Uterus (tissue), 4 donors: ENCODE results near the gene DNASE1L3. TPM values are rescaled to one million over a fixed set of nuclear protein-coding genes. Genes with fewer than 3 reads are reported as not detected.

Source experiments
- DNase-seq, 2 donors: peaks; one replicate each; pipeline ENCODE4 v3.0.0-alpha.2; 2019 to 2020
- H3K27ac ChIP-seq, 2 donors: fragments of 200-600 bp; sonication (generic); 1 replicate in 1 of 2; 2 replicates in 1 of 2; pipeline ENCODE4 v1.5.1; 2016 to 2018
- H3K27me3 ChIP-seq, 2 donors: fragments of 200-600 bp; sonication (generic); one replicate each; pipeline ENCODE4 v1.5.1; 2018 to 2019; ENCODE audit warnings: control low read depth in 1 of 2
- H3K36me3 ChIP-seq, 2 donors: fragments of 200-600 bp; sonication (generic); one replicate each; pipeline ENCODE4 v1.5.1; 2019; ENCODE audit warnings: control low read depth in 1 of 2
- H3K4me1 ChIP-seq, 2 donors: fragments of 200-600 bp; sonication (generic); one replicate each; pipeline ENCODE4 v1.5.1; 2018 to 2019; ENCODE audit warnings: control low read depth in 1 of 2
- H3K4me3 ChIP-seq, 2 donors: fragments of 200-600 bp; sonication (generic); 1 replicate in 1 of 2; 2 replicates in 1 of 2; pipeline ENCODE4 v1.5.1; 2018 to 2019; ENCODE audit warnings: mild to moderate bottlenecking in 1 of 2
- H3K9me3 ChIP-seq, 2 donors: fragments of 200-600 bp; sonication (generic); one replicate each; pipeline ENCODE4 v1.5.1; 2019; ENCODE audit warnings: control low read depth in 1 of 2
- CTCF ChIP-seq, 4 experiments: fragments of 200-600 bp in 2 of 4; fragments of 450-650 bp in 2 of 4; sonication (generic) in 2 of 4; IDR thresholded peaks; one replicate each; pipeline ENCODE4 v1.5.1; 2016 to 2019; ENCODE audit warnings: antibody characterized with exemption in 4 of 4, mild to moderate bottlenecking in 2 of 4, moderate library complexity in 1 of 4
- POLR2A ChIP-seq, 2 donors: fragments of 450-650 bp; IDR thresholded peaks; one replicate each; pipeline ENCODE4 v1.6.1; 2016; ENCODE audit warnings: antibody characterized with exemption in 2 of 2, mild to moderate bottlenecking in 1 of 2, moderate library complexity in 1 of 2
- intact Hi-C: fragments of 100-400 bp; cut with DNase I; formaldehyde crosslinking; loops from one replicate; pipeline ENCODE4 v1.15.1; 2023; ENCODE audit warnings: low total_unique reads
- total RNA-seq, 4 donors: library from RNA; depleted of rRNA in 3 of 4; stranded (reverse); fragments of >200 nt in 3 of 4; gene quantifications; one replicate each; pipeline versions ENCODE4 v1.1.0 to v1.2.4, GENCODE V29; 2014 to 2023
- donor health status: DM: yes; HTN: yes; CAD: no.

Gene DNASE1L3
- total RNA-seq, 4 donors from 2014 or later: 0.77 to 3.2 (median 2.4) TPM

- TF ChIP-seq POLR2A (IDR thresholded peaks at IDR 0.05) (no peak), CTCF (IDR thresholded peaks at IDR 0.05) (no peak)
Observed at GRCh38 chr3:58144478-58145325, 66.1 kb downstream of the DNASE1L3 start.

GRCh38 chr3:58143417-58144055 lies 67.2 kb downstream of the DNASE1L3 start:
- Histone ChIP-seq H3K27me3 (no peaks in the 10 kb centered on the region), H3K36me3 (no peaks in the 10 kb centered on the region), H3K4me3 (no peak overlapping the region)

More at GRCh38 chr3:58144478-58145325, 66.1 kb downstream of the DNASE1L3 start:
- Histone ChIP-seq H3K36me3 (no peaks in the 10 kb centered on the region), H3K27ac (no peak overlapping the region), H3K4me1 (no peaks in the 10 kb centered on the region), H3K9me3 (no peaks in the 10 kb centered on the region), H3K27me3 (no peaks in the 10 kb centered on the region), H3K4me3 (no peak overlapping the region)
- no peak for DNase-seq
- intact Hi-C loops: no loop called here

More at GRCh38 chr3:58143417-58144055, 67.2 kb downstream of the DNASE1L3 start:
- Histone ChIP-seq H3K4me1 (no peaks in the 10 kb centered on the region), H3K9me3 (no peaks in the 10 kb centered on the region), H3K27ac (no peak overlapping the region)
- DNase-seq: no peak
- intact Hi-C loops: no loop called here
- no peak for TF ChIP-seq CTCF (IDR thresholded peaks at IDR 0.05)
- TF ChIP-seq POLR2A (IDR thresholded peaks at IDR 0.05): no peak

Other genes starting within 250 kb of the DNASE1L3 start
- gene FLNB, start 202.6 kb downstream of the DNASE1L3 start, total RNA-seq: 100 to 1,000 TPM in 3 of 4 donors, 10 to 100 TPM in 1; 52.4 to 283 (median 148) TPM
- 10 to 100 TPM in 3 of 4 donors, 1 to 10 TPM in 1; 6.7 to 20.6 (median 15.8) TPM for gene ABHD6, start 26.8 kb upstream of the DNASE1L3 start, total RNA-seq
- gene RPP14, start 95.3 kb upstream of the DNASE1L3 start, total RNA-seq: 10 to 100 TPM in 2 of 4 donors, 1 to 10 TPM in 2; 1.5 to 26.7 (median 9.7) TPM
- 10 to 100 TPM in 2 of 4 donors, 1 to 10 TPM in 2; 1.2 to 39.6 (median 7.8) TPM for gene HTD2, start 95.5 kb upstream of the DNASE1L3 start, total RNA-seq
- 10 to 100 TPM; 15.1 to 50.5 (median 41.1) TPM for gene PXK, start 121.9 kb upstream of the DNASE1L3 start, total RNA-seq
- 100 to 1,000 TPM in 1 of 4 donors, 10 to 100 TPM in 3; 40.9 to 100 (median 49.7) TPM for gene PDHB, start 222.9 kb upstream of the DNASE1L3 start, total RNA-seq